M059J (cell line): ENCODE data around the gene FOXP1. TPM values are rescaled to one million over a fixed set of nuclear protein-coding genes. Genes with fewer than 3 reads are reported as not detected.

Experiments used
- DNase-seq: peaks from one replicate; pipeline ENCODE4 v3.0.0-alpha.2; 2012; ENCODE audit warnings: low read depth
- total RNA-seq: library from RNA; depleted of rRNA; stranded (reverse); fragments of >200 nt; shearing (Covaris generic); gene quantifications from 2 replicates; pipeline ENCODE4 v1.2.3, GENCODE V29; 2014; rRNA removed

Gene FOXP1
- total RNA-seq, 1 experiment from 2014 or later, result 19.2 TPM

DNA sequence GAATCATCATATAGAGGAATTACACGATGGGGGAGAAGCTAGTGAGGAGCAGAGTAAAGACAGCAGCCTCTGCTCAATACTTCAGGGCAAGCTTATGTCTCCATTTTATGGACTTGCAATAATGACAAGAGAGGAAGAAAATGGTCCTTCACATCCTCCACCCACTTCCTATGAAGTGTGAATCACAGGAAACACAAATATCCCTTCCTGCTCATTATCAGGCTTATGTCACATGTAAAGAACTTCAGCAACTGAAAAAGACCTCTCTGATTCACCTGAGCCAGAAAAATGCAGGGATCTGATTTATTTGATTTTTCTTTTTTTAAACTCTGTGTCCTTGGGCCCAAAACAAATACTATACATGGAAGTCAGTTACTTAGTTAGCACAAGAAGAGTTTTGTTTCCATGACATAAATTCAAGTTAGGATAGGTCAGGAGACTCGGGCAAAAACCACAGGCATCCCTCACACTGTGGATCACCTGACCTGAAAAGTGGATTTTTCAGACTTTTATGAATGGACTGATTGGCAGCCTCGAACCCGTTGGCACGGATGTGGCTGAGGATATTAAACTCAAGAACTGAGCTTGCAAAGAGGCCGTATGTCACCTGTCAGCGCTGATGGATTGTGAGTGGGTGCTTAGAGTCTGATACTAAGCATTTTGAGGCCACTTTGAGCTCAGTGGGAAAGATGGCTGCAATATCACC lies 650.3 kb downstream of the FOXP1 start:
- peak; percentile 12 for DNase-seq

DNA sequence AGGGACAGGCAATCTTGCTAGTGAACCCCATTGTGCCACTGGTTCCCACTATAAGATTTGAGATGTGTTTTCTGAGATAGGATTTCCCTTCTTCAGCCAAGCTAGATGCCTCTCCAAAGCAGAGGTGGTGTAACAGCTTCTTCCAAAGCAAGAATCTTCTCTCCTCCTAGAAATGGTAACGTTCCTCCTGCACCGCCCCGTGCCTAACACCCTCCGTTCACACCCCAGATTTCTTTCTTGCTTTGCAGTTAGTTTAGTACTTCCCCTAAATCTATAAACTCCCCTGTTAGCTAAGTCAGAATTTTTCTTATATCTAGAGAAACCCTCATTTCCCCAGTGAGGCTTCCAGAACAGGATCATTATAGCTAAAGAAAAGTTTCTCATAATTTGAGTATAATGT lies 653.5 kb downstream of the FOXP1 start:
- no peak for DNase-seq

DNA sequence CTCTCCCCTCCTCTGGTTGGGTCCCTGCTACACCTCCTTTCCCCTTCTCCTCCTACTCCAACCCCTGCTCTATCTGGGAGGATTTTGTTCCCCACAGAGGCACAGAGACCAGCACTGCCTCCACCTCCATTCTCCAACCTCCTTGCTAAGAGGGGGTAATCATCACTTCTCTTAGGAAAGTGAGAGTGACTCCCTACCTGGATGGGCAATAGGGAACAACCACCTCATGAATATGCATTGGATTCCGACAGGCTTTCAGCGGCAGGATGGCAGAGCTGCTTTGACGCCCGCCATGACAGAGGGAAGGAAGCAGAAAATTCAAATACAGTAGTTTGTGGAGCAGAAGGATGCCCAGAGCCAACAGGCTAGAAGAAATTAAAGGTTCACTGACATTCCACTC lies 656.3 kb downstream of the FOXP1 start:
- no peak for DNase-seq

DNA sequence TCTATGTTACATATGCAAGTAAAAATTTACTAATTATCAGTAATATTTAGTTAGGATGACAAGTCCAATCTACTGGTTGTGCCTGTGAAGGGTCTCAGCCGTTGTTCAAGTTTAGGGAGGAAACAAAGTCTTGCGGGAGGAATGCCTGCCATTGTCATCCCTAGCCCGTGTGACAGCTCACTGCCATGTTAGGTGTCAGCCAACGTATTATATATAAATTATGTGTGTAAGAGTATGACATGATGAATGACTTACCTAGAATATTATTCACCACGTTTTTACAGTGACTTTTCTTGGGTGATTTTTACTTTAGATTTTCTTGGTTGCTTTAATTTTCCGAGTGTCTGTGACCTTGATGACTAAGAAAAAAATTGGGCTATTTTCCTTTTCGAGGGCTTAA lies 656.7 kb downstream of the FOXP1 start:
- no peak for DNase-seq

DNA sequence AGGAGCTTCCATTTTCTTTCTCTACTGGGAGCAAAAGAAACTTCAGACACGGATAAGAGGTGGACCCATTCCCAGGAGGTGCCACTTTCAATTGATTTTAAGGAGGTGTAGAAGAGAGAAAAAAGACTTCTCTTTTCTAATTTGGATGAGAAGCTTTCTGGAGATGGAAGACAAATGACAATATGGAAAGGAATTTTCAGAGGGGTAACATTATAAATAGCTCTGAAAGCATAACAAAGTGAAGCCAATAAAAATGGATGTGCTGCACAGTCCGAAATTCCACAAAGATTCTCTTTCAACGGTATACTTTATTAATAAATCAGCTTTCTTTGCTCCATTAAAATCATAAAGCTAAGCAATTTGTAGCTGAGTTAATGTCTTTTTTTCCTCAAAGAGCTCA lies 663.9 kb downstream of the FOXP1 start:
- DNase-seq, result no peak

DNA sequence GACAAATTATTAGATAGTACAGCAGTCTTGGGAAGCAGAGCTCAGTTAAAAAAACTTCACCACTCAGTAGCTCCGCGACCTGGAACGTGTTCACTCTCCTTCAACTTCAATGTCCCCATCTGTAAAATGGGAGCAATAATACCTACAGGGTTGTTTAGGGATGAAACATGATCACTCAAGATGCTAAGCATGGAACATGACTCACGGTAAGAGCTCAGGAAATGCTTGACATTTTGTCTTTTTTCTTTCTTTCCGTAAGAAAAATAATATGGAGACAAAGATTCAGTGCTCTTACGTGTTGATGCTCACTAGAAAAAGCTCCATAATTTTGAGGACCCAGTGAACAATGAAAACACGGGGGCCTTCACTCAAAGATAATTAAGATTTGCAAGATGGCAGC lies 664.4 kb downstream of the FOXP1 start:
- DNase-seq, result no peak

DNA sequence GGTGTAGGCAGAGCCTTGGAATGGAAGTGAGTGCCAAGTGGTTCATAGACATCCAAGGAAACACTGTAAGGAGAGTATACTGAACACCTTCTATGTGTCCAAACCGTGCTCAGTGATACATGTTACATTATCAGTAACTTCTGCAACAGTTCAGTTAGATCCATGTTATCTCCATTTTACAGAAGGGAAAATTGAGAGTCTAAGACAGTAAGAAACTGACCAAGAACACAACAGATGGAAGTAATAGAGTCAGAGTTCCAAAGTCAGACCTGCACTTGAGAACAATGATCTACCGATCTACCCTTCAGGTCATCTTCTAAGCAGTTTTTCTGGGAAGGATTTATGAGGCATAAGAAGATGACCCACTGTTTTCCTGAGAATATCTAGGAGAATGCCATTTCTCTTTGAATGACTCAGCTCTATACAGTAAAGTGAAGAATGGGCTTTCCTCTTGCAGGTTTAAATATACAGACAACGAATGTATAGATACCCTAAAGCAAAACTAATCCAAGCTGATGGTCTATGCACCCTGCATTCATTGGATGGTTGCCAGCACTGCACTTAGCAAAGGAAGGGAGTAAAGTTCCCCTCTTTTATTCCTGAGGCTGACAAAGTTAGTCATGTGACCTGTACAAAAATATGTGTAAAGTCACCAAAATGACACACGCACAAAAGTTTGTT lies 667.0 kb downstream of the FOXP1 start:
- no peak for DNase-seq

DNA sequence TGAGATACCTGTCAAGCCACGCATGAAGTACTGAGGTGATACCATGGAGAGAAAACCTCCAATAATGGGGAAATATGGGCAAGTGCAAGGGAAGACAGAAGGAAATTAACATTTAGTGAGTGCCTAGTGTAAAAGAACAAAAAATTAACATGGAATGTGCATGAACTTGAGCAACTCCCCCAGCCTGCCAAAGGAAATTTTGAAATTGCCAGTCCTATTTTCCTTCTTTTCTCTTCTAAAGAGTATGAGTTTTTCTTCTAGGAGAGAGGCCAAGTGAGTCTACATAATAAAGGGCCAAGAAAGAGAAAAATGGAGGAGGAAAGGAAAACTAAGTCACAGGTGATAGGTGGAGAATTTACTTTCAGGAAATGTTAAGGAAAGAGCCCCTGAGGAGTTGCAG lies 668.7 kb downstream of the FOXP1 start:
- DNase-seq, result no peak

DNA sequence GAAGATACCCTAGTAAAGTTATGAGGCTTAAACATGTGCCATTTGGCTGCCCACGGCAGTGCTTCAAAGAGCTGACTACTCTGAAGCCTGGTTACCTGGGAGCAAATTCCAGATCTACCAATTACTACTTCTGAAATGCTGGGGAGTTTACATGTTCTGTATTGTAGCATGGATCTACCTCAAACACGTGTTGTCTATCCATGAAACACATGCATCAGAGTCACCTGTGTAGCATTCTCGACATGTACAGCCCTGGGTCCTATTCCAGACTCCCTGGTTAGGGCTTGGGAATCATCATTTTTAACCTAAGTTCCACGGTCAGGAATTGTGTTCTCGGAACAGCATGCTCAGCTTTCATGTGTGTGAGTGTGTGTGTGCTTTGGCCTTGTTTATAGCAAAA lies 671.8 kb downstream of the FOXP1 start:
- DNase-seq, result no peak

DNA sequence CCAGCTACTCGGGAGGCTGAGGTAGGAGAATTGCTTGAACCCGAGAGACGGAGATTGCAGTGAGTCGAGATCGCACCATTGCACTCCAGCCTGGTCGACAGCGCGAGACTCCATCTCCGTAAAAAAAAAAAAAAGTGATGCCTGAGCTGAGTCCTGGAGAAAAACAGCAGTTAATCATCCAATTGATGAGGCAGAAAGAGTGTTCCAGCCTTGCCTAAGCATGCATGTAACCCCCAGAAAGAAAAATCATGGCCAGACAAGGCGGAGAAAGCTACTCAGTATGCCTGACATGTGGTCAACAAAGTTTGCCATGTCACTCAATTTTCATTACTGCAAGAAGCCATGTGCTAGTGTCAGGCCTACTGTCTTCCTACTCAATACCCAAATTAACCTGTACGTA lies 678.0 kb downstream of the FOXP1 start:
- DNase-seq, result no peak

Other genes with a start within 250 kb of the FOXP1 start
- gene EIF4E3, start 141.7 kb upstream of the FOXP1 start, total RNA-seq, result 0.07 and 0.39 TPM in 2 replicates
- not detected in 2 replicates for gene GPR27, start 170.1 kb upstream of the FOXP1 start, total RNA-seq
- gene PROK2, start 201.4 kb upstream of the FOXP1 start, total RNA-seq, result not detected in 2 replicates